GM19395 (cell line): ENCODE measurements around the gene ADAMTS7.
"Not testable (repeated sequence)": the region's sequence is repeated elsewhere in the genome, so short reads cannot be mapped to it uniquely, and the experiment has no call there.

Experiments used
- ATAC-seq: cut with Tn5 transposase; IDR thresholded peaks from one replicate; pipeline ENCODE4 v1.9.1; 2021; ENCODE audit warnings: mild to moderate bottlenecking, moderate library complexity; ENCODE audit not compliant: unreplicated experiment

Gene ADAMTS7

DNA sequence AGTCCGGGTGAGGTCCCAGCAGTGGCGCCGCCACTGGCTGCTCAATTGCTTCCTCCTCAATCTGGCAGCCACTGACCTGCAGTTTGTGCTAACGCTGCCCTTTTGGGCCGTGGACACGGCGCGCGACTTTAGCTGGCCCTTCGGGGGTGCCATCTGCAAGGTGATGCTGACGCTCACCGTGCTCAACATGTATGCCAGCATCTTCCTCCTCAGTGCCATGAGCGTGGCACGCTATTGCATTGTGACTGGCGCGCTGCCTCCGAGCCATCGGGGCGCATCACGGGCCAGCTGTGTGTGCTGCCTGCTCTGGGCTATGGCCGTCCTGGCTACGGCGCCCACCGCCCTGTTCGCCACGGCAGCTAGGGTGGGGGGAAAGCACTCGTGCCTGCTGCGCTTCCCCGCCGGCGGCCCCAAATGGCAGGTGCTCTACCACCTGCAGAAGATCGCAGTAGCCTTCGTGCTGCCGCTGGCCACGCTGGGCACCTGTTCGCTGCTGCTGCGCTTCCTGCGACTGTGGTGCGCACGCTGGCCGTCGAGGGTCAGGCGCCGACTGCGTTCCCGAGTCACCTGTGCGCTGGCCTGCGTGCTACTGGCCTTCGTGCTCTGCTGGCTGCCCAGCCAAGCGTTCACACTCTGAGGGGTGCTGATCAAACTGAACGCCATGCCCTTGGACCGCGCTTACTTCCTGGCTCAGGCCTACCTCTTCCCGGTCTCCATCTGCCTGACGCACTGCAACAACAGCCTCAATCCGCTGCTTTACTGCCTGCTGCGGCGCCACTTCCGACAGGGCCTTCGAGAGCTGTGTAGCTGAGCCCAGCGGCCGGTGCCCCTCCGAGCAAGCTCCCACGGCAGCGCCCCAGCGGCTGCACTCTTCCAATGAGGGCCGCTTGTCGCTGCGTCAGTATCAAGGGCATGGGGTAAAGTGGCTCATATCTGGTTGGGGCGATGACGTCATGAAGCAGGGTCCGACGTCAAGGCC is 20.3 kb upstream of the ADAMTS7 start:
- no peak for ATAC-seq

DNA sequence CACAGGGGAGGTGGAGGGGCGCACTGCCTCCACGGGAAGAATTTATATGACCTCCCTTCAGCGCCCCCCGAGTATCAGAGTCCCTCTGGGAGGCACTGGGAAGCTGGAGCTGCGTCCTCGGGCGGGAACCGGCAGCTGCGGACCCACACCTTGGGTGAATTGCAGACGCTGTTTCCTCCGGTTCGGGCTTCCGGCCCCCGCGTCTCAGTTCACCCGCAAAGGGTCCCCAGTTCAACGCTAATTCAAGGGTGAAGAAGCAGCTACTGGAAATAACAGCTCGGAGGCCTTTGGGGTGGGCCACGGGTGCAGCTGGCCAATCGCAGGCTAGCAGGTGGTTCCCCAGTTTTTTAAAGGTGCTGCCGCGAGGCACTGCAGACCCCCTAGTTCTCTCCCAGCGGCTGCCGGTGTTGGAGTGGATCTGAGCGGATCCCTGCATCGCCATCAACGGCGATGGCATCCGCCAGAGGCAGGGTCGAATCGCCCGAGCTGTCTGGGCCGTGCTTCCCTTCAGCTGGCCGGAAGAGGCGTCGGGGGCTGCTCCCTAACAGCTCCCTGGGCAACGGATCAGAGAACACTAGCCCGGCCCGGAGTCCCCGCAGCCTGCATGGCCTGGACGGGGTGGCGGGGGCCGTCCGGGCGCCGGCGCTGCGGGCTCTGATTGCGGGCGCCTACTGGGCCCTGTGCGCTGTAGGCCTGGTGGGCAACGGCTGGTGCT is 19.4 kb upstream of the ADAMTS7 start:
- no peak for ATAC-seq

DNA sequence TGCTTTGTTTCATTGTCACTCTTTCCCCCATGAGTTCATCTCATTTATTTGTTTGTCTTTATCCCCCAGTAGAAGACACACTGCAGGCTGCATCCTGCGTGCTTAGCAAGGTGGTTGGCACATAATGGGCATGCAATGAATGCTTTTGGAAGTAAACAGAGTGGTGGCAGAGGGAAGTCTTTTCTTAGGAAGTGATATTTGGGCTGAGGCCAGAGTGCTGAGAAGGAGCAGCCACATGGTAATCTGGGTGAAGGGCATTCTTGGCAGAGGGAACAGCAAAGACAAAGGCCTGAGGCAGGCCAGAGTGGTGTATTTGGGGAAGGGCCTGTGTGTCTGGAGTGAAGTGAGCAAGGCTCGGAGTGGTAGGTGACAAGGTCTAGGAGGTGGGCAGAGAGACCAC is 17.7 kb upstream of the ADAMTS7 start:
- ATAC-seq, result no peak

DNA sequence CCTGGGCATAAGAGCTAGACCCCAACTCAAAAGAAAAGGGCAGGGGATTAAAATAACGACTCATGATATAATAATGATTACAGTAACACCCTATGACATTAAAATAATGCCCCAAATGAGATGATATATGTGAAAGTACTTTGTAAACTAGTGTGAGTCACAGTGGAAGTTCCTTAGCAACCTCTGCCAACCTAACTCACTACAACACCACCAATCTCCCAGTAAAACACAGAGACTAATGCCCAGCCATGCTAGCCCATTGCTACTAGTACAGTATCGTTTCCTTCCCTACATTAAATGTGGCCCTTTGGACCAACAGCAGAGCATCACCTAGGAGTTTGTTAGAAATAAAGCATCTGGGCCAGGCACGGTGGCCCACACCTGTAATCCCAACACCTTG is 11.2 kb upstream of the ADAMTS7 start:
- ATAC-seq, result no peak

DNA sequence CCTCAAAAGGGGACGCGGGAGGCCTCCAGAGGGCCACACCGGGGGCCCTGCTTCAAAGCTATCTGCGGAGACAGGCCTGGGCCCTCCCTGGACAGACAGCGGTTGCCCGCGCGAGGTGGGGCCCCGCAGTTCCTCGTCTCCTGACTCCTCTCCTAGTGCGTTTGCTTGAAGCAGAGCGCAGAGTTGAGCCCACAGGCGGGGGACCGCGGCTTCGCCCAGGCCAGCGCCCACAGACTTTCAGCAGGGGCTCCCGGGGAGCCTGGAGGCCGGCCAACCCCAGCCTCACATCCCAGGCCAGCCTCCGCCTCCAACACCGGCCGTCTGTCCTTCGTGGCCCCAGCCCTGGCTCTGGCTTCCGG is 540 bp upstream of the ADAMTS7 start:
- no peak for ATAC-seq

DNA sequence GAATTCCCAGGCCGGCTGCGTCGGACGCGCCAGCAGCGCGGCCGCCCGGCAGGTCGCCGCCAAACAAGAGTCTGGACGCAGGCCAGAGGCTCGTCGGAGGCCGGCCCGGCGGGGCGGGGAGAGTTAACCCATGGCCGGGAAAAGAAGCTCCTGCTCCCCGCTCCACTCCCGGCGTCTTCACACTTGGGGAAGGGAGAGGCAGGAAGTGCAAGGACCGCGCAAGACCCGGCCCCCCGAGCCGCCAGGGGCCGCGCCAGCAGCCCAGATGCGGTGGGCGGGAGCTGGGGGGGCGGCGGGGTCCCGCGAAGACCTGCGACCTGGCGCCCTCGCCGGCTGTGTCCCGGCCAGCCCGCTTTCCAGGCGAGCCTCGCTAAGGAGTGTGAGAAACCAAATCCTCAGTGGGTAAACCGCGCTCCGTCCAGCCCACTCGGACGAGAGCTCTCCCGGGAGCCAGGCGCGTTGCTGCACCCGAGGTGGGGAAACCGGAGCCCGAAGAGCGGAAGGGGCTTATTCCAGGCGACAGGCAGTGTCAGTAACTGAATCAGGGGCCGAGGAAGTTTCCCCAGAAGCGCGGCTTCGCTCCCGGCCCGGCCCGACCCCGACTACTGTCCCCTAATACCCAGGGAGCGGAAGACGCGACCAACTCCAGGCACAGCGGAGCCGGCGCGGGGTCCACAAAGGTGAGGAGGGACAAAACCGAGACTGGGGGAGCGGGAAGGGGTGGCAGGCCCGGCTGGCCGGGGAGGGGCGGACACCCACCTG is 721 bp downstream of the ADAMTS7 start:
- ATAC-seq, result no peak

DNA sequence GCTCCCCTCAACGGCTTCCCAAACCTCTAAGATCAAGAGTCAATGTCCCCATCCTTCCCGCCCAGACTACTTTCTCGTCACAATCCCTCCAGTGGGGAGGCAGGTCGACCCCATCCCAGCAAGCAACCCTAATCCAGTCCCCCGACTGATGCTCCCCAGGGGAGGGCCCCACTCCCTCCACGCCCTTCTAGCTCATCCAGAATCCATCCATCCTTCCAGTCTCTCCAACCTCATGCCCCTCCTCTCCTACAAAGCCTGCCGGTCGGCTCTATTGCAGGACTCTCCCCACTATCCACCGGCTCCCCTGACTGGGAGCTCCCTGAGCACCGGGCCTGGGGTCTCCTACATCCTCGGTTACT is 1.3 kb downstream of the ADAMTS7 start:
- no peak for ATAC-seq

DNA sequence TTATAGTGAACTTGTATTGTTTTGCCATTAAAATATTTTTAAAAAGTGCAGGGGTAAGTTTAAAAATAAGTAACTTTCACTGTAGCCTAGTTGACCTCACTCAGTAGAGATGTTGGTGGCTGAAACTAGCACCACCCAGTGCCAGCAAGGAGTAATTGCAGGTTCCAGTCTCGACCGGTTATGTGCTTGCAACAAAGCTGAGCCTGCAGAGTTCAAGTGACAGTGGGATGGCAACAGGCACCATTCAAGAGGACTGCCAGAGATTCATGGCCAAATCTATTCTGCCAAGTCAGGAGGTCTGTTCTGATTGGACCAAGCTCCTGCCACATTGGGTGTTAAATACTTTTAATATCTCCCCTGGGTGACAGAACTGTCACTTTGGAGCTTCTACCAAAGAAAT is 2.7 kb downstream of the ADAMTS7 start:
- no peak for ATAC-seq

DNA sequence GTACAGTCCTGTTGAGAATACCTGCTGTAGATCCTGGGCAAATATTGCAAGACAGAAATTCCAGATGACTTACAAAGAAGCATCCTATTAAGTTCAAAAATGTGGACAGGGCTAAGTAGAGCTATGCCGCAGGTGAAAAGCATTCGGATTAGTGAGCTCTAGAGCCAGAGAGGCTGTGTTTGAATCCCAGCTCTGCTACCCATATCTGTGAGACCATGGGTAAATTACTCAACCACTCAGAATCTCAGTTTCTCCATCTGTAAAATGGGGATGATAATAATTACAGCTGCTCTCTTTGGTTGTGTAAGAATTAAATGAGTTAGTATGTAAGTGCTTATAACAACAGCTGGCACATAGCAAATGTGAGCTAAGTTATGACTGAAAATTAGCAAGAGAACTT is 3.9 kb downstream of the ADAMTS7 start:
- ATAC-seq, result no peak

DNA sequence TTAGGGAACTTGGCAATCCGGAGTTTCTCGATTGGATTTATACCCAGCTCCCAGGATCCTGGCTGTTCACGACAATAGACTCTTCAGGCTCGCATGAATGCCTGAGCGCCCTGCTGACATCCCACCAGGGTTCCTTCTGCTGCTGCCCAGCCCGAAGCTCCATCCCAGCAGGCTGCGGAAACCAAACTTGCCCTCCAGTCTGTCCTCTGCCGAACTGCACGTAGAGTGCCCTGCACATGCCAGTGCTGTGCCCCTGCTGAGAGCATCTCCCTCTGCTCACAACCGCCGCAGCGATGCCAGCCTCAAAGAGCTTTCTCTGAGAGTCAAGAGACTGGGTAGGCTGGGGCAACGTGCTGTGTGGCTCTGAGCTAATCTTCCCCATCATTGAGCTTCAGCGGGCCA is 6.9 kb downstream of the ADAMTS7 start:
- no peak for ATAC-seq

DNA sequence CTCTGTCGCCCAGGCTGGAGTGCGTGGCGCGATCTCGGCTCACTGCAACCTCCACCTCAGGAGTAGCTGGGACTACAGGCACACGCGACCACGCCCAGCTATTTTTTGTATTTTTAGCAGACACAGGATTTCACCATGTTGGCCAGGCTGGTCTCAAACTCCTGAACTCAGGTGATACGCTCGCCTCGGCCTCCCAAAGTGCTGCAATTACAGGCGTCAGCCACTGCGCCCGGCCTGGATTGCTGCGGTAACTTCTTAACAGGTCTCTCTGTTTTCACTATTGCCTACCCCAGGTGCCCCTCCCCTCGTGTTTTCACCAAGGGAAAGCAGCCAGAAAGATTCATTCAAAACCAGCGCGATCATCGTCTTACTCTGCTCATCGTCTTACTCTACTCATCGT is 10.5 kb downstream of the ADAMTS7 start:
- ATAC-seq, result no peak

DNA sequence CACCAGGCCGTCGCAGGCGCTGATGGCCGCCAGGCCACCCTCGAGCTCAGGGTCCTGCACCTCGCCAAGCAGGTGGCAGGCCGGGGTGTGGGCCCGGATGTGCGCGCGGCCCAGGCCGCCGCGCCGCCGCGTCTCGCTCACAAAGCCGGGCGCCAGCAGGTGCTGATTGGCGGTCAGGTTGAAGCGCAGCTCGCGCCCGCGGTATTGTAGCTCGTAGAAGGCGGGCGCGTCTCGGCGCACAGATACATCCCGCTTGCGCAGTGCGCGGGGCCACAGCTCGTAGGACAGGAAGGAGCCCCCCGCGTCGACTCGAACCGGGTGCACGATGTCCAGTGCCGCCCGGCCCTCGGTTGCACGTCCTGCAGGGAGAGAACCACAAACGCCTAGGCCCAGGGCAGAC is 11.1 kb downstream of the ADAMTS7 start:
- no peak for ATAC-seq

DNA sequence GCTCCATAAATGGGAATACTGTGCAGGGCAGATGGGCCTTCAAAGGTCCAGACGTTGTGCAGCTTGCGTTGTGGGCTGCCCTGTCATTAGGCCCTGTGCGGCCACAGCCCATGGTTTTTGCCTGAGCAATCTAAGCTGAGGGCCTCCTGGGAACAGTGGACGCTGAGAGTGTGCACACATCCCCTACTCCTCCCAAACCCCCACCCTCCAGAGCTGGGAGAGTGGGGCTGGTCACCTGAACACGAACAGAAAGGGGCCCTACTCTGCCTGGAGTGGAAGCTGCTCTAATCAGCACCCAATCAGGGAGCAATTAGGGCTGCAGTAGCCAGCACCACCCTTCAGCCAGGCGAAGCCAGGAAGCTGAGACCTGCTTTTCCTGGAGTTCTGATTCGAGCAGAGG is 12.2 kb downstream of the ADAMTS7 start:
- not testable (repeated sequence) for ATAC-seq

DNA sequence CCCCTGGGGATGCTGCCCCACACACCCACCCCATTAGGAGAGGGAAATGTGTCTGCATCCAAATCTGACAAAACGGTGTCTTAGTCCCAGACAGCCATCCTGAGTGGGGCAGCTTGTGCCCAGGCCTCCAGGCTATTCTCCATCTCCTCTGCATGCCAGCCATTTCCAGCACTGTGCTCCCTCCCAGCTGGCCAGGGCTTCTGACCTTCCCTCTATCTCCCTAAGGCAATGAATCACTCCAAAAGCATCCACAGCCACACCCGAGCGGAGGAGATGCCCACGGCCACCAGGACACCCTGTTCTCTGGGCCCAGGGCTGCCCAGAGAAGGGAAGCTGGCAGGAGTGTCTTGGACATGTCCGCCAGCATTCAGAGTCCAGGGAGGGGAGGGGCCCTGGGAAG is 12.9 kb downstream of the ADAMTS7 start:
- not testable (repeated sequence) for ATAC-seq

DNA sequence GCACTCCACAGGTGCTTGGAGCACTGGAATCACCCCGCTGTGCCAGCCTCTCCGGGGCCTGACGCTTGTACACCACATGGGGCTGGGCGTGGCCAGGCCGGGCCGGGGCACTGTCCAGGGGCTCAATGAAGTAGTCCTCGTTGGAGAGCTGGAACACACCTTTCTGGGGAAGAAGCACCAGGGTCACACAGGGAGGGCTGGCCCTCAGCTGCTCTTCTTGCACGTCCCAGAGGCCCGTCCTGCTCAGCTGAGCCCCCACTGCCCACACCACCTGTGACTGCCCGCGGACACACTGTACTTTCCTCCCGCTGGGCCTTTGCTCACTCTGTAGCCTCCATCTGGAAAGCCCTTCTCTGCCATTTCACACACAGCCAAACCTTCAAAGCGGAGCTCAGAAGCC is 13.3 kb downstream of the ADAMTS7 start:
- ATAC-seq, result no peak

DNA sequence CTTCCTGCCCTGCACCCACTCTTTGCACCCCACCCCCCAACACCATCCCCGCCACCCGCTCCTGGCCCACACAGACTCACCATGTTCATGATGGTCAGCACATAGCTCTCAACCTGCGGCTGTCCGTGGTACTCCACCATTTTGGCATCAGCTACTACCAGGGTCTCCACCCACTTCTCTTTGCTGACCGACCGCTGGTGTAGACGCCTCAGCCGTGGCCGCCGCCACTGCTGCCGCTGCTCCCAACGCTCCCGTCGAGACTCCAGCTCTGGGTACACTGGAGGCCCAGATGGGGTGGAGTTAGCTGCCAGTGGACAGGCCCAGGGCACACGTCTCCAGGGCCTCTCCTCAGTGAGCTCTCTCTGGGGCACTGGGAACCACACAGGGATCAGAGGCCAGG is 14.8 kb downstream of the ADAMTS7 start:
- ATAC-seq, result no peak

DNA sequence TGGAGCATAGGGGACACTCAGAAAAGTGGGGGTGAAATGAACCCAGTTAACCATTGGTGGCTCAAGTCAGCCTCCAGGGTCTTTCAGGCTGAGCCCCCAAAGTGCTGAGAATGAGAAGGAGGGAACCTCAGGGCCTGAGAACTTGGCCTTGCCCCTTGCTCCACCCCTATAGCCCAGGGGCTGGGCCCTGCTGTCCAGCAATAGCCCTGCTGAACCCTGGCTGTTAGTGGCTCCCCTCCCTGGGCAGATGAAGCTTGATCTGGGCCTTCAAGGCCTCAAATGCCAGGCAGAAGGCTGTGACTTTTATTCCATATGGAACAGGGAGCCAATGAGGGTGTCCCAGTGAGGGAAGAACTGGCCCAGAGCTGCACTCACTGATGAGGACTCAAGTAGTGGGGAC is 16.2 kb downstream of the ADAMTS7 start:
- ATAC-seq, result no peak

DNA sequence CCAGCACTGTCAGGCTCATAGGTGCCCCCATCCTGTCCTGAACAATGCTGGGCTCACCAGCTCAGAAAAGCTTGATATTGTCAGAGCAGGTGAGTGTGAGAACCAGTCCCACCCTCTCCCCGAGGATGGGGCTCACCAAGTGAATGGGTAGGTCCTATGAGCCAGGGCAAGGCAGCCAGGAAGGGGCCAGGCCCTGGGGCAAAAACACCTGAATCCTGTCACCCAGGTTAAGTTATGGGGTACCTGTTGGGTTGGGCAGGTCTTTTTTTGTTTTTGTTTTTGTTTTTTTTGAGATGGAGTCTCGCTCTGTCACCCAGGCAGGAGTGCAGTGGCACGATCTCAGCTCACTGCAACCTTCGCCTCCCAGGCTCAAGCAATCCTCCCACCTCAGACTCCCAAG is 16.8 kb downstream of the ADAMTS7 start:
- not testable (repeated sequence) for ATAC-seq

DNA sequence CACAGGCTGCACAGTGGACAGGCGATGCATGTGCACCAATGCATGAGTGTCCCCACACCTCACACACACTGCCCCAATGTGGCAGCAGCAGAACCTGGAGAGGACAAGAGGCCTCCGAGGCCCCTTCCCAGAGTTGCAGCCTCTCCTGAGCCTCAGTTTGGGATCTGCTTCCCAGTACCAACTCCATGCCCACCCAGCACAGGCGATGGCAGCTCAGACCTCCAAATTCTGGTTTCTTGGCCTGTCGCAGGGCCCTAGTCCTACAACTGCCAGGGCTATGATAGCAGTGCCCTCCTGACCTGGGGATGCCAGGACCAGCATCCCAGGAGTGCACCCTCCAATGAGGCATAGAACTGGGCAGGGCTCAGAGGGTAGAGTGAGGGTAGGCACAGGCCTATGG is 19.9 kb downstream of the ADAMTS7 start:
- no peak for ATAC-seq

DNA sequence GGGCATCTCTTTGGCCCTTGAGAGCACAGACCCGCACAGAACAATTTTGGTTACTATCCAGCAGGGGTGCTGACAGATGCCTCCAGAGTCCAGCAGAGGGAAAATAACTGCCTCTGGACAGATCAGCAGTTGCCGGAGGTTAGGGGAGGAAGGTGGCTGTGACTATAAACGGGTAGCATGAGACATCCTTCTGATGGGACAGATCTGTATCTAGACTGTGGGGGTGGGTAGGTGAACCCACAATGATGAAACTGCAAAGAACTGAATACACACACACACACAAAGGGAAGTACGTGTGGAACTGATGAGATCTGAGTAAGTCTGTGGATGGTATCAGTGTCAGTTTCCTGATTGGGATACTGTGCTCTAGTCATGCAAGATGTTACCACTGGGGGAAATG is 21.2 kb downstream of the ADAMTS7 start:
- no peak for ATAC-seq

DNA sequence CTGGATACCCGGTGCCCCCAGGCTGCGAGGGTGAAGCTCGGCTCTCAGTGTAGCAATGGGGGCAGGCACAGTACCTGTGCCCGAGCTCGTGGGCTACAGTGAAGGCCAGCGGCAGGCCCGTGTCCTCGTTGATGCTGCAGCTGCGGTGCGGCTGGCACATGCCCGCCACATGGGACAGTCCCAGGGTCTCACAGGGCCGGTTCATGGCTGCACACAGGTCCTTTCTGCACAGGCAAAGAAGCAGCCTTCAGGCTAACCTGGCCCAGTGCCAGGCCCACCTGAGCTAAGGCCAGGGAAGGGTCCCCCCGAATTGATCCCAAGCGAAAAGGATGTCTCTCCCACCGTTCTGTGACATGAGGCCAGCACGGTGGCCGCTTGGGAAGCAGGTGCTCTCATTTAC is 21.6 kb downstream of the ADAMTS7 start:
- ATAC-seq, result no peak
